AG08395 (cell line): ENCODE data around the gene DSCAM.
"Not testable (repeated sequence)": the region's sequence is repeated elsewhere in the genome, so short reads cannot be mapped to it uniquely, and the experiment has no call there.

Experiments used
- DNase-seq: peaks from one replicate; pipeline ENCODE4 v3.0.0; 2012; ENCODE audit warnings: mixed read lengths, low spot score

DSCAM gene

GRCh38 chr21:40379881-40380810, 466.8 kb downstream of the DSCAM start:
- DNase-seq, result no peak

DNA sequence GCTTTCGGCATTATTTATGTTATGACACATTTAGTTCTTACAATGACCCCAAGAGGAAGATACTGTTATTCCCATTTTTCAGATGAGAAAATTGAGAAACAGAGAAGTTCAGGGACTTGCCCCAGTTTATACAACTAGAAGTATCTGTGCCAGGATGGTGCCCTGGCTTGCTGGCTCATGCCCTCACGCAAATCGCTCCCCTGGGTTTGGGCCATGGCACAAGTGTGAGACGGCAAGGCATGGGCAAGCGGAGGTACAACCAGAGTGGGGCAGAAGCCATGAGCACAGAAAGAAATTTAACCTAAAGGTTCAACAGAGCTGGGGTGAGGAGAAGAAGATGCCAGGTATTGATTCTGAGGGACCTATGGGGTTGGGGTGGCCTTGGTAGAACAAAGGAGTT, 469.8 kb downstream of the DSCAM start:
- DNase-seq, result no peak

- DNase-seq, result no peak
Measured at GRCh38 chr21:40373761-40374160, 473.2 kb downstream of the DSCAM start.

DNA sequence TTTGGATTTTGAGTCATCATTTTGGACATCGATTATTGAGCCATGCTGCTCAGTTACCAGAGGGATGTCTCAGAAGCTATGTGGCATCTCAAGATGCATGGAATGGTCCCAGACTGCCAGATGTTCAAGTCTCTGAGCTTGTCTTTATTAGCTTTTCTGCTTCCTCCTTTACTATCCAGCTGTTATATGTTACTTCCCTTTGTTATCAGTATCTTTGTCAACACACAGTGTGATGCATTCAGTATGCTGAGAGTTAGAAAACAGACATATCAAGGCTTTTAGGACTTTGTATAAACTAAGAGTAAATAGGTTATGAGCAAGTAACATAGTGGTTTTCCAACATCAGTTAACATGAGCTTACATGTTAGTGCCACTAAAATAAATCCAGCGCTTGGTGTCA, 474.5 kb downstream of the DSCAM start:
- DNase-seq, result no peak

DNA sequence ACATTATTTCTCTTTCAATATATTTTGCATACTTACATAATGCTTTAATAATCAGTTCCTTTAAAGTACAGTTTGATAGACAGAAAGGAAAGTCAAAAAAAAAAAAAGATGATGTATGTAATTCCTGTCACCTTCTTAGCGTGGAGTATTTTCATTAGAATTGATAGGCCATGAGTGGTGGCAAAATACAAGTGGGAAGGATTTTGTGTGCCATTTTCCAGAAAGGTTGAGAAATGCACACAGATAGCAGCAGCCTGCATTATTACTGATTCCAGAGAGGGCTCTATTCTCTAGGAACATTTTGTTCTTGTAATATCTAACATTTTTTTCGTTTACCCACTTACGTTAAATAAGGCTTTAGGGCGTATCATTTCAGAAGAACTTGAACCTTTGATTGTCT, 475.6 kb downstream of the DSCAM start:
- DNase-seq, result no peak

DNA sequence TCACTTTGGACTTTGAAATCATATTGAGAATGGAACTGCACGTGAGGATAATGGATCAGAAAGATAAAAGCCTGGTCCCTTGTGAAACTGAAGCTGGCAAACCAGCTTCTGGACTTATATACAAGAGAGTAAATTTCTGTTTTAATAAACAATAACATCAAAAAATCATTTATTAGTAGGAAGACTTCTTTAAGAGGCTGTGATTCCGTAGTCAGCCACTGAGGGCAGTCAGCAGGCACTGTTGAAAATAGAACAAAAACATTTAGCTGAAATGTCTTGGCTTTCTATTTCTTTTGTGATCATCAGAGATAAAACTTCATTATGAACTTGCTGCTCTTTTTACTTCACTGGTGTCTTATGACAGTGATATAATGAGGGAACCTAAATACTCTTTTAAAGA, 490.3 kb downstream of the DSCAM start:
- no peak for DNase-seq

- DNase-seq, result no peak
Measured at GRCh38 chr21:40355076-40355475, 491.9 kb downstream of the DSCAM start.

GRCh38 chr21:40351006-40351405, 496.0 kb downstream of the DSCAM start:
- DNase-seq, result no peak

DNA sequence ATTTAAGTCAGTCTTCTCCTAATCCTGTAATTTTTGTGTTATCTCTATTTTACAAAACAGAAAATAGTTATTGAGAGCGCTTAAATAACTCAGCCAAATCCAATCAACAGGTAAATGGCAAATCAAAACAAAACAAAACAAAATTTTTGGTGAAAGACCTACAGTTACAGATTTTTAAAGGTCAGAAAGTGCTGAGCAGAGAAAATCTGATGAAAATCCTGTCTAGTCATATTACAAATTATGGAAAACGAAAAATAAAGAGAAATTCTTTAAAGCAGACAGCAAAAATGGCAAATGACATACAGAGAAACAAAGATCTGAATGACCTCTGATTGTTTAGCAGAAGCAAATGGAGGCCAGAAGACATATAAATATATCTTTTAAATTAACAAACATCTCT, 497.4 kb downstream of the DSCAM start:
- no peak for DNase-seq

DNA sequence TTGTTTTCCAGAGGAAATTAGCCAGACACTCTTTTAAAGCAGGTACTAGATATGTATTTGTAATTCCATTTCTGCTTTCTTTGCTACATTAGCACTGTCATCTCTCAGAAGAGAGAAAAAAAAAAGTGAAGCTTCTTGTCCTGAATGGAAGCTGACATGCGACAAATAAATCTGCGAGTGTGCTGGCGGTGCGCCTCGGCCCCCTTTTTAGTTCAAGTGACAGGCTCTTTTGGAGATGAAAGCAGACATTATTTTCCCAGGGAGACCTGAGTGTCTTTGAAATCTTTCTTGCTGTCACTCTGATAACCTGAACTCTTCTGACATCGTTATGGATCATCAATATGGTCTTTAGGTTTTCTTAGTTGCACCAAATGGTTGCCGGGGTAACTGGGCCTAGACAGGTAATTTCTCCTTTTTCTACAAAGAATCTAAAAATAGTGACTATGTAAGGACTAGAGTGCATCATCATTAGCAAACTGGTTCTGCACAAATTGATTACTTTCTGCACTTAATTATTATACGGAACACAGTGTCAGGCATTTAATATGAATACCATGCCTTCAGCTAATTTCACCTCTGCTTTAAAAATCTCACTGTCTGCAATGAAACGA, 501.1 kb downstream of the DSCAM start:
- no peak for DNase-seq

DNA sequence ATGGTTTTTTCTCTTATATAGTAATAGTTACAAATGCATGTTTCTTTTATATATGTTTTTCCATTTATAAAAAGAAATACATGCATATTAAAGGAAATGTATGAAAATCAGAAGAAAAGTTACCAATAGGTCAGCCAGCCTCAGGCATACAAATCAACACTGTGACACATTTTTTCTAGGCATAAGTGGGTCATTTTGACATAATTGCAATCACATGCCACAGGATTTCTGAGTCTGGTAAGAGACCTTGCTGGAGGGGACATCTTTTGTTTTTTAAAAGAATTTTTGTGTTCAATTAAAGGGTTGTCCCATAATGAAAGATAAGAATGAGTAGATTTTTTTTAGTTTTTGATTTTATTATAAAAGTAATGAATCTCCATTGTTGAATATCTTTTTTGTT, 506.6 kb downstream of the DSCAM start:
- no peak for DNase-seq

- DNase-seq, result no peak
Measured at GRCh38 chr21:40339050-40339449, 507.9 kb downstream of the DSCAM start.

GRCh38 chr21:40337981-40338380, 509.0 kb downstream of the DSCAM start:
- no peak for DNase-seq

DNA sequence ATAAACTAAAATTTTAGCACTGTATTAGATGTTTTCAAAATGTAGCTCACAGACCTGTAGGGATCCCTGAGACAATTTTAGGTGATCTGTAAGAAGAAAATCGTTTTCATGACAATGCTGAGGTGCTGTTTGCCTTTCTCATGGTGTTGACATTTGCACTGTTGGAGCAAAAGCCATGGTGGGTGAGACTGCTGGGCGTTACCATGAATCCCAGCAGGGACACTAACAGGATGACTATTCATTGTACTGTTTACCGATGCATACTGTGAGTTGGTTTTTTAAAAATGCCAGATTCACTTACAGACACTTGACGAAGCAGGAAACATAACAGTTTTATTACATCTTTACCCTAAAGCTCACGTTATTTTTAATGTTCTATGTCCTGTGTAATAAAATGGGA, 511.3 kb downstream of the DSCAM start:
- no peak for DNase-seq

DNA sequence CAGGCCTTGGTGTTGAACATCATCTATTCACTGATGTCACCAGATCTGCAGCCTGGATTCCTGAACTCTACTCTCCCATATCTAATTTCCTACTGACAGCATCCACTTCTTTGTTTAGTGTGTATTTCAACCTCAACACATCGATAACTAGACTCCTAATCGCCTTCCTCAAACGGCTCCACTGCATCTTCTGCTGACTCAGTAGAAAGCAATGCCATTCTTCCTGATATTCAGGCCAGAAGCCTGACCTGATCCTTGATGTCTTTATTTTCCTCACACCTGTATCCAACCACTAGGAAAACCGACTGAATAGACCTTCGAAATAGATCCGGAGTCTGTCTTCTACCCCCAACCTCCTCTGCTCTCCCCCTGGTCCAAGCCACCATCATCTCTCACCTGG, 512.8 kb downstream of the DSCAM start:
- DNase-seq, result no peak

GRCh38 chr21:40333731-40334130, 513.2 kb downstream of the DSCAM start:
- DNase-seq, result no peak

GRCh38 chr21:40331804-40332203, 515.2 kb downstream of the DSCAM start:
- no peak for DNase-seq

DNA sequence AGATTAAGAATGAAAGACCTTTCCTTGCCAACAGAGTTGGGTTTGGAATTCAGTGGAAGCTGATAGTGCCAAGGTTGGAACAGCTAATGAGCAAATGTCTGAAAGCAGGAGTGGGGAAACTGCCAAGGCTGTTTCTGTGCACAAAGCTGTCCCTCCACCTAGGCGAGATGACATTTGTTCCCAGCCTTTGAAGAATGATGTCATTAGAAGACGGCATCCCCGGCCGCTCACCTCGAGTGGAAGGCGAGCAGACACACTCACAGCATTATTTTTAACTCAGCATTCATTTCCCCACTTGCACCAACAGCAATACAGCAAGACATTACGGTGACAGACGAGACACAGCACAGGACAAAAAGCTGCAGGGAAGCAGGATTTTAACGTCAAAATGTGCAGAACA, 515.8 kb downstream of the DSCAM start:
- DNase-seq, result no peak

GRCh38 chr21:40324389-40324788, 522.6 kb downstream of the DSCAM start:
- no peak for DNase-seq

DNA sequence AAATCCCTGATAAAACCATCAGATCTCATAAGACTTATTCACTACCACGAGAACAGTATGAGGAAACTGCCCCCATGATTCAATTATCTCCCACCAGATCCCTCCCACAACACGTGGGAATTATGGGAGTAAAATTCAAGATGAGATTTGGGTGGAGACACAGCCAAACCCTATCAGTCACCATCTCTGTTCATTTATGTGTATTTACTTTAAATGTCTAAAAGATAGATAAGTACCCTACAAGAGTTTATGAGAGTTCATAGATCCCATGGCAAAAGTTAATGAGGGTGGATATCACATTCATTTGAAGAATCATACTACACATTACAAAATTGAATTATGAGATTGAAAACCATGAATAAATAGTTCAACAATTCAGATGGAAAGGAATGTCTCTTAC, 526.2 kb downstream of the DSCAM start:
- not testable (repeated sequence) for DNase-seq

GRCh38 chr21:40318371-40318770, 528.6 kb downstream of the DSCAM start:
- DNase-seq, result no peak

DNA sequence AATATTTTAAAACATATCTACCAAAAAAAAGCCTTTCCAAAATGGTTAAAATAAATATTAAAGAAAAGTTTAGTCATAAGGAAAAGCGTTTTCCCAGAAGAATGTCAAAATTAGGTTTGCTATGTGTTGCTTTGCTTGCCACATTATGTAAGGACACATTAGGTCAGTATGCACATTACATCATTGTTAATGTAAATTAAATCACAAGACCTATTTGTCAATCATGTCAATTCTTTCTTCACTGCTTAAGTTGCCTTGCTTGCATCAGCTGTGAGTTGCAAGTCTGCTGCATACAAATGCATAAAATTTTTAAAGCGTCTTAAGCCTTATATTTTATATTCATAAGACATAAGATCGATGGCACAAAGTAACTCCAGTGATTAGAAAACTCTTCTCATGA, 530.9 kb downstream of the DSCAM start:
- DNase-seq, result no peak

DNA sequence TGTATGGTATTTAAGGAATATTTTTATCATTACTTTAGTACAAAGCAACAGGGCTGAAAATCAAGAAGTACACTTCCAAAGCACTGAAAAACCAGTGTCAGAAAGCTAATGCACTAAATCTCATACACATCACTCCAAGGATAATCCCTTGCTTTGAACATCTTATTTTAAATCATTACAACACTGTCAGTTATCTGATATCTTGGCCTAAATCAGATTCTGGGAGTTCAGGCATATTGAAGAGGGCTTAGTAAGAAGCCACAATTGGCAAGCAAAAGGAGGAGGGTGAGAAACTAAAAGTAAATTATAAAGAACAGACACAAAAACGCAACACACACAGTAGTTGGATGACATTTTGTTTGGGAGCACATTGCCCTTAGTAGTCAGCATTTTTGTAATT, 531.3 kb downstream of the DSCAM start:
- DNase-seq, result no peak

- no peak for DNase-seq
Measured at GRCh38 chr21:40313260-40313659, 533.7 kb downstream of the DSCAM start.
